ENCODE data around the gene FRY.

FRY gene

GRCh38 chr13:32026623-32027022 is 5.0 kb upstream of the FRY start:
- H3K36me3 Mint-ChIP-seq (ENCODE audit: low read depth): no peaks in the 10 kb centered on the region
- H3K4me3 Mint-ChIP-seq: no peak overlapping the region
- no peaks in the 10 kb centered on the region for H3K9me3 Mint-ChIP-seq
- H3K27me3 Mint-ChIP-seq: peaks cover 12% of the 10 kb centered on the region
- H3K4me1 Mint-ChIP-seq (ENCODE audit: low read depth): peaks cover 7% of the 10 kb centered on the region
- no peak overlapping the region for H3K27ac Mint-ChIP-seq

GRCh38 chr13:32028711-32029110 is 2.9 kb upstream of the FRY start:
- no peak overlapping the region for H3K27ac Mint-ChIP-seq
- no peak overlapping the region for H3K4me3 Mint-ChIP-seq
- peaks cover 31% of the 10 kb centered on the region for H3K27me3 Mint-ChIP-seq
- H3K9me3 Mint-ChIP-seq: no peaks in the 10 kb centered on the region
- H3K4me1 Mint-ChIP-seq (ENCODE audit: low read depth): peaks cover 17% of the 10 kb centered on the region
- H3K36me3 Mint-ChIP-seq (ENCODE audit: low read depth): no peaks in the 10 kb centered on the region

GRCh38 chr13:32029684-32030083 is 1.9 kb upstream of the FRY start:
- no peaks in the 10 kb centered on the region for H3K9me3 Mint-ChIP-seq
- no peaks in the 10 kb centered on the region for H3K36me3 Mint-ChIP-seq (ENCODE audit: low read depth)
- no peak overlapping the region for H3K4me3 Mint-ChIP-seq
- peaks cover 17% of the 10 kb centered on the region for H3K4me1 Mint-ChIP-seq (ENCODE audit: low read depth)
- no peak overlapping the region for H3K27ac Mint-ChIP-seq
- H3K27me3 Mint-ChIP-seq: peaks cover 34% of the 10 kb centered on the region

GRCh38 chr13:32031815-32032370 is 319 bp downstream of the FRY start:
- Mint-ChIP-seq H3K4me1 (ENCODE audit: low read depth) (peaks cover 24% of the 10 kb centered on the region), H3K27ac (peak overlapping the region; percentile 8), H3K4me3 (peak overlapping the region; percentile 84), H3K36me3 (ENCODE audit: low read depth) (no peaks in the 10 kb centered on the region), H3K27me3 (peaks cover 34% of the 10 kb centered on the region), H3K9me3 (no peaks in the 10 kb centered on the region)

- peaks cover 34% of the 10 kb centered on the region for H3K27me3 Mint-ChIP-seq
- no peaks in the 10 kb centered on the region for H3K36me3 Mint-ChIP-seq (ENCODE audit: low read depth)
- no peak overlapping the region for H3K4me3 Mint-ChIP-seq
- no peak overlapping the region for H3K27ac Mint-ChIP-seq
- H3K4me1 Mint-ChIP-seq (ENCODE audit: low read depth): peaks cover 24% of the 10 kb centered on the region
- H3K9me3 Mint-ChIP-seq: no peaks in the 10 kb centered on the region
Measured at GRCh38 chr13:32032759-32033158, 1.2 kb downstream of the FRY start.

- H3K27ac Mint-ChIP-seq: no peak overlapping the region
- no peak overlapping the region for H3K4me3 Mint-ChIP-seq
- no peaks in the 10 kb centered on the region for H3K9me3 Mint-ChIP-seq
- no peaks in the 10 kb centered on the region for H3K36me3 Mint-ChIP-seq (ENCODE audit: low read depth)
- peaks cover 34% of the 10 kb centered on the region for H3K27me3 Mint-ChIP-seq
- peaks cover 24% of the 10 kb centered on the region for H3K4me1 Mint-ChIP-seq (ENCODE audit: low read depth)
Measured at GRCh38 chr13:32033744-32034143, 2.2 kb downstream of the FRY start.

- H3K27me3 Mint-ChIP-seq: peaks cover 26% of the 10 kb centered on the region
- no peak overlapping the region for H3K27ac Mint-ChIP-seq
- no peaks in the 10 kb centered on the region for H3K36me3 Mint-ChIP-seq (ENCODE audit: low read depth)
- no peaks in the 10 kb centered on the region for H3K9me3 Mint-ChIP-seq
- no peak overlapping the region for H3K4me3 Mint-ChIP-seq
- peaks cover 22% of the 10 kb centered on the region for H3K4me1 Mint-ChIP-seq (ENCODE audit: low read depth)
Measured at GRCh38 chr13:32035716-32036115, 4.1 kb downstream of the FRY start.

GRCh38 chr13:32036126-32036695 is 4.6 kb downstream of the FRY start:
- no peaks in the 10 kb centered on the region for H3K36me3 Mint-ChIP-seq (ENCODE audit: low read depth)
- H3K4me1 Mint-ChIP-seq (ENCODE audit: low read depth): peaks cover 19% of the 10 kb centered on the region
- no peaks in the 10 kb centered on the region for H3K9me3 Mint-ChIP-seq
- peaks cover 24% of the 10 kb centered on the region for H3K27me3 Mint-ChIP-seq
- no peak overlapping the region for H3K27ac Mint-ChIP-seq
- peak overlapping the region; percentile 20 for H3K4me3 Mint-ChIP-seq

GRCh38 chr13:32036757-32037156 is 5.2 kb downstream of the FRY start:
- Mint-ChIP-seq H3K27ac (peak overlapping the region; percentile 17), H3K36me3 (ENCODE audit: low read depth) (no peaks in the 10 kb centered on the region), H3K4me3 (peak overlapping the region; percentile 20), H3K27me3 (peaks cover 21% of the 10 kb centered on the region), H3K4me1 (ENCODE audit: low read depth) (peaks cover 19% of the 10 kb centered on the region), H3K9me3 (no peaks in the 10 kb centered on the region)

GRCh38 chr13:32037471-32037870 is 5.9 kb downstream of the FRY start:
- peaks cover 14% of the 10 kb centered on the region for H3K27me3 Mint-ChIP-seq
- no peaks in the 10 kb centered on the region for H3K36me3 Mint-ChIP-seq (ENCODE audit: low read depth)
- H3K4me3 Mint-ChIP-seq: no peak overlapping the region
- H3K27ac Mint-ChIP-seq: no peak overlapping the region
- H3K4me1 Mint-ChIP-seq (ENCODE audit: low read depth): peaks cover 19% of the 10 kb centered on the region
- H3K9me3 Mint-ChIP-seq: no peaks in the 10 kb centered on the region

GRCh38 chr13:32038343-32038742 is 6.8 kb downstream of the FRY start:
- Mint-ChIP-seq H3K4me3 (no peak overlapping the region), H3K27ac (no peak overlapping the region), H3K9me3 (no peaks in the 10 kb centered on the region), H3K27me3 (peaks cover 7% of the 10 kb centered on the region), H3K4me1 (ENCODE audit: low read depth) (peaks cover 16% of the 10 kb centered on the region), H3K36me3 (ENCODE audit: low read depth) (no peaks in the 10 kb centered on the region)

- Mint-ChIP-seq H3K9me3 (no peaks in the 10 kb centered on the region), H3K4me1 (ENCODE audit: low read depth) (peaks cover 14% of the 10 kb centered on the region), H3K4me3 (no peak overlapping the region), H3K36me3 (ENCODE audit: low read depth) (no peaks in the 10 kb centered on the region), H3K27me3 (no peaks in the 10 kb centered on the region), H3K27ac (no peak overlapping the region)
Measured at GRCh38 chr13:32039056-32039455, 7.5 kb downstream of the FRY start.

GRCh38 chr13:32039528-32039927 is 8.0 kb downstream of the FRY start:
- Mint-ChIP-seq H3K27me3 (no peaks in the 10 kb centered on the region), H3K4me1 (ENCODE audit: low read depth) (peaks cover 14% of the 10 kb centered on the region), H3K9me3 (no peaks in the 10 kb centered on the region), H3K4me3 (no peak overlapping the region), H3K36me3 (ENCODE audit: low read depth) (no peaks in the 10 kb centered on the region), H3K27ac (no peak overlapping the region)

GRCh38 chr13:32040052-32040642 is 8.6 kb downstream of the FRY start:
- Mint-ChIP-seq H3K27me3 (no peaks in the 10 kb centered on the region), H3K4me3 (no peak overlapping the region), H3K4me1 (ENCODE audit: low read depth) (peaks cover 14% of the 10 kb centered on the region), H3K36me3 (ENCODE audit: low read depth) (no peaks in the 10 kb centered on the region), H3K27ac (no peak overlapping the region), H3K9me3 (no peaks in the 10 kb centered on the region)

- no peak overlapping the region for H3K4me3 Mint-ChIP-seq
- no peak overlapping the region for H3K27ac Mint-ChIP-seq
- no peaks in the 10 kb centered on the region for H3K36me3 Mint-ChIP-seq (ENCODE audit: low read depth)
Measured at GRCh38 chr13:32040689-32041088, 9.1 kb downstream of the FRY start.

GRCh38 chr13:32041429-32041828 is 9.9 kb downstream of the FRY start:
- no peak overlapping the region for H3K4me3 Mint-ChIP-seq
- no peaks in the 10 kb centered on the region for H3K9me3 Mint-ChIP-seq
- no peaks in the 10 kb centered on the region for H3K36me3 Mint-ChIP-seq (ENCODE audit: low read depth)
- H3K27ac Mint-ChIP-seq: no peak overlapping the region
- H3K27me3 Mint-ChIP-seq: no peaks in the 10 kb centered on the region
- H3K4me1 Mint-ChIP-seq (ENCODE audit: low read depth): peaks cover 16% of the 10 kb centered on the region

More at GRCh38 chr13:32040689-32041088, 9.1 kb downstream of the FRY start:
- Mint-ChIP-seq H3K9me3 (no peaks in the 10 kb centered on the region), H3K27me3 (no peaks in the 10 kb centered on the region), H3K4me1 (ENCODE audit: low read depth) (peaks cover 14% of the 10 kb centered on the region)

Measured in stimulated activated naive CD8-positive, alpha-beta T cell treated with anti-CD3 and anti-CD28 coated beads, Interleukin-15, Interleukin-2, amounts not matched to agents 100 ng/mL and 50 ng/mL, for 24 hours (primary cell).